DMS153 treated with DMSO at 0.1 percent for 48 hours (cell line): Measurements from ENCODE around the gene PTGIR.

ENCODE experiments used
- DNase-seq: peaks from one replicate; lab custom pipeline; 2025; ENCODE audit not compliant: unreplicated experiment; lab: John Stamatoyannopoulos, UW

PTGIR gene

DNA sequence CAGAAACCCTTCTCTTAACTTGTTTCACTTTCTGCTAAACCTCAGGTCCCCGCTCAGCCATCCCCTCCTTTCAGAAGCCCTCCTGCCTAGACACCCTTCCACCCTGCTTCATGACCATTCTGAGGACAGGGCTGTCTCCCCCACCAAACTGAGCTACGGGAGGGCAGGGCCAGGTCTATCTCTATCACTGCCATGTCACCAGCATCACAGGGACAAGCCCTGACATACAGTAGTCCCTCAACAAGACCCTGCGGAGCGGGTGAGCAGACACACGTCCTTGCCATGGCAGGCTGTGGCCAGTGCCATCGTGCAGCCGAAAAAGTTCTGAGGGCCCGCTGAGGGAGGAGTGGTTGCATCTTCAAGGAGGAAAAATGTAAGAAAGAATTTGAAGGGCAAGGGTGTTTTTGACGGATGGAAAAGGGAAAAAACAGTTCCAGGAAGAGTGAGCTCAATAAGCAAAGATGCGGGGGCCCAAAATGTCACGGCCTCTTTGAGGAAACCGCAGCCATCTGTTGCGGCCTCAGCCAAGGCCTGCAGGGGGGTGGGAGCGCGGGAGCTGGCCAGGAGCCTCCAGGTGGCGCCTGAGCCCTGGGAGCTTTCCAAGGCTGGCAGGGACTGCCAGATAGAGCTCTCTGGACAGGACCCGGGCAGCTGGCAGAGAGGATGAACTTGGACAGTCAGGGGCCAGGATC, 8.1 kb downstream of the PTGIR start:
- DNase-seq = peak; percentile 42

DNA sequence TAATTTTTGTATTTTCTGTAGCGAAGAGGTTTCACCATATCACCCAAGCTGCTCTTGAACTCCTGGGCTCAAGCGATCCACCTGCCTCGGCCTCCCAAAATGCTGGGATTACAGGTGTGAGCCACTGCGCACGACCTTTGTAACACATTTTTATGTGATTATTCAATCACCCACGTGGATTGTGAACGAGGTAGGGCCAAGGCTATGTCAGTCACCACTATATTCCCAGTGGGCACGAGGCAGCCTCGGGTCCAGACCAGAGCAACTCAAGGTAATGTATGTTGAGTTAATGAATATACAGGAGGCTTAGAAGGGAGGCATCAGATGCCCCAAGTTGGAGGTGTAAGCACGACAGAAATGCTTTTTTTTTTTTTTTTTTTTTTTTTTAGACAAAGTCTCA, 8.9 kb downstream of the PTGIR start:
- DNase-seq = no peak

DNA sequence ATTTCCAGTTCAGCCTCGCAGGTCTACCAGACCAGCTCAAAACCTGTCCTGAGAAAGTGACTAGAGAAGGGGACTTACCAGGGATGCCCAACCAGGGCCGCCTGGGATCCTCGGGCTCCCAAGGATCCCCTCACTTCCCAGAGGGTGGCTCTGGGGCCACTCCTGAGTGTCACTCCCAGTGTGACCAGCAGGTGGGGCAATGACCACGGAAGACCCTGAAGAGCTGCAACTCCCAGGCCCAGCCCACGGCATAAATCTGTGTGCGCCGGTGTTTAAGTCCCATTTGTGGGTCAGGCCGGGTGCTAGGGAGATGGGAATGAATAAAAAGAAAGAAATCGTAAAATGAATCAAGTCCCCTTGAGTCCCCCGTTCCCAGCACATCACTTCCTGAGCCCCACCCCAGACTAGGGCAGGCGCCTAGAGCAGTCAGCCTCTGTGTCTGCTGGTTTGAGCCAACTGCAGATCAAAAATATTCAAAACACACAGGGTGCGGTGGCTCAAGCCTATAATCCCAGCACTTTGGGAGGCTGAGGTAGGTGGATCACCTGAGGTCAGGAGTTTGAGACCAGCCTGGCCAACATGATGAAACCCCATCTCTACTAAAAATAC, 10.7 kb downstream of the PTGIR start:
- peak; percentile 69 for DNase-seq

DNA sequence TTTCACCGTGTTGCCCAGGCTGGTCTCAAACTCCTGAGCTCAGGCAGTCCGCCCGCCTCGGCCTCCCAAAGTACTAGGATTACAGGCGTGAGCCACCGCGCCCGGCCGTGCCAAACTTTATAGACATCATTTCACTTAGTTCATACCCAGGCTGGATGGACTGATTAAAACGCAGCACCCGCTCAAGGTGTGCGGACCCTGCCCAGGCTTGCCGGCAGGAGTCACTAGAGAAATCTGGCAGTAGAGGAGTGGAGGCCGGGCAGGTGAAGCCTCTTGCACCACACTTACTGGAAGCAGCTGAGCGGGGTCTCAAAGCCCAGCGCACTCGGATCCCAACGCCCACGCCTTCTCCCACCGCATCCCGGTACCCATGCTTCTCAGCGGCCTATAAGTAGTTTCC, 11.4 kb downstream of the PTGIR start:
- peak; percentile 29 for DNase-seq

DNA sequence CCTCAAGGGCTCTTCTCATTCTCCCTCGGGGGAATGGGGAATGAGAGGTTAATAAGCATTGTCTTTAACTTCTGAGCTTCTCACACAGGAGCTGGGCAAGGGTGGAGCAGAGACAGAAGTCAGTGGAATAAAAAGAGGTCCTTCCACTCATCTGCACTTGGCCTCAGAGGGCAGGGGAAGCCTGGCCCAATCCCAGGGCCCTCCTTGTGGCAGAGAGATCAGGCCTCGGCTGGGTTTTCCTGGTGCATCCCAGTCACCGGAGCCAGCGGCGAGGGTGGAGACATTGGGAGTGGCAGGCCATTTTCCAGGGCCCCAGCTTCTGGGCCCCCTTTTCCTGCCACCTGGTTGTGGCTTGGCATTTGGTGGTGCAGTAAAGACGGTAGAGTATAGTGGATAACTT, 13.1 kb downstream of the PTGIR start:
- DNase-seq = no peak

DNA sequence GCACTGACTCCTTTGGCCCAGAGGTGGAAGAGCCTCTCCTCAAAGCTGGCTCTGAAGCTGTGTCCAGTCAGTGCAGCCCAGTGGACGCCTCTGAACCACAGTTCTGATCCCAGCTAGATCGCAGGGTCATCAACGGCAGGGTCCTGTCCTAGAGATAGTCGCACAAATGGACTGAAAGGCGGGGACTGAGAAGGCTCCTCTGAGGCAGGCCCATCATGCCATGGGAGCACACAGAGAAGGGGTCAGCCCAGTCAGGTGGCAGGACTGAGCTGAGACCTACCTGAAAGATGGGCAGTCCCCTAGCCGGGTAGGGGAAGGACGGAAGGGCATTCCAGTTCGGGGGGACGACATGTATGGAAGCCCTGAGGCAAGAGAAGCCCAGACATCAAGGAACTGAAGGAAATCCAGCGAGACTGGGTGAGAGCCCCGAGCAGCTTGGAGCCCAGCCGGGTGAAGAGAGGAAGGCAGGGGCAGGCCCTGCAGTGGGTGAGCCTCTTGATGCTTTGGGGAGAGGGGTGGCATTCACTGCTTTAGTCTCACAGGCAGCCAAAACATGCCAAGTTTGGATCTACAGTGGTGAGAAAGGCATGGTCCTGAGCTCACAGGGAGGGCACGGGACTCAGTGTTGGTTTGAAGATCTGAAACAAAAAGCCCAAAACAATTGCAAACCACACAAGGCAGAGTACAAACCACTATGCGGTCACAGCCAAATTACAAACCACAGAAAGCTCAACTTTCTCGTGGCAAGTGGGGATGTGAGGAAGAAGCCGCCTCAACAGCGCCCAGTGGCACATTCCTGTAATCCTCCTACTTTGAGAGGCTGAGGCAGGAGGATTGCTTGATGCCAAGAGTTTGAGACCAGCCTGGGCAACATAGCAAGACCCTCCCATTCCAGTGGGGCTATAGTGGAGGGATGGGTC, 13.8 kb downstream of the PTGIR start:
- no peak for DNase-seq

DNA sequence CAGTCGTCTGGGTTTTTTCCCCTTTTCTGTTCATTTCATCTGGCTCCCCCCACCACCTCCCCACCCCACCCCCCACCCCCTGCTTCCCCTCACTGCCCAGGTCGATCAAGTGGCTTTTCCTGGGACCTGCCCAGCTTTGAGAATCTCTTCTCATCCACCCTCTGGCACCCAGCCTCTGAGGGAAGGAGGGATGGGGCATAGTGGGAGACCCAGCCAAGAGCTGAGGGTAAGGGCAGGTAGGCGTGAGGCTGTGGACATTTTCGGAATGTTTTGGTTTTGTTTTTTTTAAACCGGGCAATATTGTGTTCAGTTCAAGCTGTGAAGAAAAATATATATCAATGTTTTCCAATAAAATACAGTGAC, 14.5 kb downstream of the PTGIR start:
- DNase-seq = no peak

DNA sequence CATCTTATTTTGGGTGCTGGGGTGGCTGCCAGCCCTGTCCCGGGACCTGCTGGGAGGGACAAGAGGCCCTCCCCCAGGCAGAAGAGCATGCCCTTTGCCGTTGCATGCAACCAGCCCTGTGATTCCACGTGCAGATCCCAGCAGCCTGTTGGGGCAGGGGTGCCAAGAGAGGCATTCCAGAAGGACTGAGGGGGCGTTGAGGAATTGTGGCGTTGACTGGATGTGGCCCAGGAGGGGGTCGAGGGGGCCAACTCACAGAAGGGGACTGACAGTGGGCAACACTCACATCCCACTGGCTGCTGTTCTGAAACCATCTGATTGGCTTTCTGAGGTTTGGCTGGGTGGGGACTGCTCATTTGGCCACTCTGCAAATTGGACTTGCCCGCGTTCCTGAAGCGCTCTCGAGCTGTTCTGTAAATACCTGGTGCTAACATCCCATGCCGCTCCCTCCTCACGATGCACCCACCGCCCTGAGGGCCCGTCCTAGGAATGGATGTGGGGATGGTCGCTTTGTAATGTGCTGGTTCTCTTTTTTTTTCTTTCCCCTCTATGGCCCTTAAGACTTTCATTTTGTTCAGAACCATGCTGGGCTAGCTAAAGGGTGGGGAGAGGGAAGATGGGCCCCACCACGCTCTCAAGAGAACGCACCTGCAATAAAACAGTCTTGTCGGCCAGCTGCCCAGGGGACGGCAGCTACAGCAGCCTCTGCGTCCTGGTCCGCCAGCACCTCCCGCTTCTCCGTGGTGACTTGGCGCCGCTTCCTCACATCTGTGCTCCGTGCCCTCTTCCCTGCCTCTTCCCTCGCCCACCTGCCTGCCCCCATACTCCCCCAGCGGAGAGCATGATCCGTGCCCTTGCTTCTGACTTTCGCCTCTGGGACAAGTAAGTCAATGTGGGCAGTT, 15.1 kb downstream of the PTGIR start:
- no peak for DNase-seq

DNA sequence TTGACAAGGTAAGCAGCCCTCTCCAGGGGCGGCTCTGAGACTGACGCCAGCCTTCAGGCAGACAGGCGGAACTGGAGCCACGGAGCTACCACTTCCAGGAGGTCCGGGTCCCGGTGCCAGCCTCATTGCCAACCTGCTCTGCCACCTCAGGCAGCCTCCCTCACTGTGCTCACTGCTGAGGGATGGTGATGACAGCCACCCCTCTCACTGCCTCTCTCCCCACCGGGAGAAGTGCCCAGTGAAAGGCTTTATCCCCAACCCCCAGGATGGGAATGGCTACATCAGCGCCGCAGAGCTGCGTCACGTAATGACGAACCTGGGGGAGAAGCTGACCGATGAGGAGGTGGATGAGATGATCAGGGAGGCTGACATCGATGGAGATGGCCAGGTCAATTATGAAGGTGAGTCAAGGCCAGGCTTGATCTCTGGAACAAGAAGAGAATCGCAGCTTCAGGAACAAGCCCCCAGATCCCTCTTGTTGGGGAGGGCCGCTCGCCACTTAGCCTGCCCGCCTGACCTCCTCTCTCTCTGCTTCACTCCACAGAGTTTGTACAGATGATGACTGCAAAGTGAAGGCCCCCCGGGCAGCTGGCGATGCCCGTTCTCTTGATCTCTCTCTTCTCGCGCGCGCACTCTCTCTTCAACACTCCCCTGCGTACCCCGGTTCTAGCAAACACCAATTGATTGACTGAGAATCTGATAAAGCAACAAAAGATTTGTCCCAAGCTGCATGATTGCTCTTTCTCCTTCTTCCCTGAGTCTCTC, 16.1 kb downstream of the PTGIR start:
- DNase-seq = no peak

DNA sequence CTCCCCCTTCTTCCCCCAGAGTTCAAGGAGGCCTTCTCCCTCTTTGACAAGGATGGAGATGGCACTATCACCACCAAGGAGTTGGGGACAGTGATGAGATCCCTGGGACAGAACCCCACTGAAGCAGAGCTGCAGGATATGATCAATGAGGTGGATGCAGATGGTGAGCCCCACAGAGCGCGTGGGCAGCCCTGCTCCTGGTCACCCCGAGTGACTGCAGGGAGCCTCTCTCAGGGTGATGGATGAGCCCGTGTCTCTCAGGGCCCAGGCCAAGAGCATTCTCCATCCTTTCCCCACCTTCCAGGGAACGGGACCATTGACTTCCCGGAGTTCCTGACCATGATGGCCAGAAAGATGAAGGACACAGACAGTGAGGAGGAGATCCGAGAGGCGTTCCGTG, 16.7 kb downstream of the PTGIR start:
- DNase-seq = no peak

DNA sequence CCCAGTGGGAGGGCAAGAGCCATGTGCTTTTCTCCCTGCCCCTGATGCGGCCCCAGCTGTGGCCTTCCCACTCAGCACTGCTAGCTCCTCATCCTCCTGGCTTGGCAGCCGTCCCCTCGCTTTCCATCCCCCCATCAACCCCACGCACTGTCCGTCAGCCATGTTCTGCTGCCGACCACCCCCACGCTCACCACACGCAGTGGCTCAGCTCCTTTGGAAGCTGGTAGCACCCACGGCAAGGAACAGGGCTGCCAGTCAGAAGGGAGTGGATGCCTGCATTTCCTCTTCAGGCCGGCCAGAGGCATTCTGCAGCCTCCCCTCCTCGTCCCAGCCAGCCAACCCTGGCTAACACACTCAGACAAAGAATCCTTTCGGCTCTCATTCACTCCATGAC, 17.4 kb downstream of the PTGIR start:
- no peak for DNase-seq

DNA sequence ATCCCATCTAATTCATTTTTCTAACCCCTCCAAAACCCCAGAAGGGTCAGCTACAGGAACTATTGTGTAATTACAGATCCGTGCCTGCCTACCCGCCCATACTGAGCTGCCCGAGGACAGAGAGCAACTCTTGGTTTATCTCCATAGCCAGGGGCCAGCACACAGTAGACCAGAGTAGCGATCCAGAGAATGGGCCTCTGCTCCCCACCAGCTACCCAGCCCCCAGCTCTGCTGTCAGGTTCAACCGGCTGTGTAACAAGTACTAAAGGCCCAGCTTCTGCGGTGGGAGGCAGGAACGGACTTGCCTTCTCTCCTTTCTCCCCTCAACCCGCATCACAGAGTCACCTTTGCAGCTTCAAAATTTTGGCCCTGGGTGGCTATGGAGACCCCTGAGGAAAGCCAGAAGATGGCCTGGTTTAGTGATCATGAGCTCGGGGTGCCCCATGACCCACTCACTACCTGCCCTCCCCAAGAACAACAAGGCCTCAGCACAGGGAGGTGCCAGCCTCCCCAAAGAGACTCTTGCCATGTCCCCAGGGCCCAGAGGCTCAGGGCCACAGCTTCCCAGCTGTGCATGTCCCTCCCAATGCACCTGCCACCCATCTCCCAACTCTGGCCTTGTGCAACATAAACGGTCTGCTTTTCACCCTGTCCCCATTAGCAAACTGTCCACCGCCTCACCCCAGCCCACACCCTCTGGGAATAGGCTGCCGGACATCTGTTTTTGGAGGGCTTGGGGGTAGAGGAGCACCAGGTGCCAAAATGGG, 18.0 kb downstream of the PTGIR start:
- no peak for DNase-seq

DNA sequence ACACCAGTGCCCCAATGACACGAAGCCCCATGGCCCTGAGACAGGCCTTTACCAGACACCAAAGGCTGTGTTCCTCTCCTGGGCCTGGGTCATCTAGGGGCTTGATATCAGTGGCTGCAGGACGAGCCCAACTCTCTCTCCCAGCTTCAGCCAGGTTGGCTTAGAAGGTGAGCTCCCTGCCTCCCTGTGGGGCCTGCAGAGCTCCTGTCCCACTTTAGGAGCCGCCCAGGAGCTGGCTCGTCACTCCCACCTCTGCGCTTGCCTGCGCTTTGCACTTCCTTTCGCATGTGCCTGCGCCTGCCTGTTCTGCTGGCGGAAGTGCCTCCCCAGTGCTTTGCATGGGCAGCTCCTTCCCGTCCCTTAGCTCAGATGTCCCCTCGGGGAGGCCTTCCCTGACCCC, 18.9 kb downstream of the PTGIR start:
- no peak for DNase-seq

DNA sequence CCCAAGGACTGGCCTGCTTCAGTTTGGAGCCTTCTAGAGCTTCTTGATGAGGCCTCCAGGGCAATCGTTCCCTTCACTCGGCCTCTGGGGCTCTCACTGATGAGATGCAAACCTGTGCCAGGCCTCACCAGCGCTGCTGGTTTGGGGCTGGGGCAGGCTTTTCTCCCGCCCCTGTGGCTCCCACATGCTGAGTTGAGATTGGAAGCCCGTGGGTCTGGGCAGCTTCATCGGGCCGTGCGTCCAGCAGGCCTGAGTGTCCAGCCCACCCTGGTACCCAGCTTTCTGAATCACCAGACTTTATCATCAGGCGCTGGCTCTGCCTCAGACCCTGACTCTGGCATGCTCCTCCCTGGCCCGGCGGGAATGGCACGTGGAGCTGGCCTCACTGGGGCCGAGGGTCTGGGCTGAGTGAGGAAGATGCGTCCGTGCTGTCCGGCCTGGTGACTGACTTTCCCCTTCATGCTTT, 19.5 kb downstream of the PTGIR start:
- no peak for DNase-seq

DNA sequence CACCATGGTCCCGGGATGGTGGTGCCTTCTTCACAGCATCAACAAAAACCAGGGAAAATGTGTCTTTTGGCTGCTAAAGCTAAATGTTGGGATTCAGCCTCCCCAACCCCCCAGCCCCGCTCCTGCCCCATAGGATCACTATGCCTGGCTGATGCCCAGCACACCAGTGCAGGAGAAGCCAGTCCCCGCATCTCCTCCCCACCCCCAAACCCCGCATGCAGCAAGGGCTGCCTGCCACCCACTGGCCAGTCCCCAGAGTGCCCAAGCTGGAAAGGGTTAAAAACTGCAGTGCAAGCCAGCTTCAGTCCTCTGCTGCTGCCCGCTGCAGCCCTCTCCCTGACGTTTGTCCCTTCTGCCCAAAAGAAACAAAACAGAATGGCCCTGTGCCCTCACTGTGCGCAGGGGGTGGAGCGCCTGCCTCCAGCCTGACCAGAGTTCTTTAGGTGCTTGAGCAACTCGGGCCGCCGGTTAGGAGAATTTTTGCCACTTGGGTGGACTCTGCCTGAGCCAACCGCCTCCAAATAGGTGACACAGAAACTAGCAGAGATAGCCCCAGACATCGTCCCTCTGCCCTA, 20.0 kb downstream of the PTGIR start:
- DNase-seq = no peak

DNA sequence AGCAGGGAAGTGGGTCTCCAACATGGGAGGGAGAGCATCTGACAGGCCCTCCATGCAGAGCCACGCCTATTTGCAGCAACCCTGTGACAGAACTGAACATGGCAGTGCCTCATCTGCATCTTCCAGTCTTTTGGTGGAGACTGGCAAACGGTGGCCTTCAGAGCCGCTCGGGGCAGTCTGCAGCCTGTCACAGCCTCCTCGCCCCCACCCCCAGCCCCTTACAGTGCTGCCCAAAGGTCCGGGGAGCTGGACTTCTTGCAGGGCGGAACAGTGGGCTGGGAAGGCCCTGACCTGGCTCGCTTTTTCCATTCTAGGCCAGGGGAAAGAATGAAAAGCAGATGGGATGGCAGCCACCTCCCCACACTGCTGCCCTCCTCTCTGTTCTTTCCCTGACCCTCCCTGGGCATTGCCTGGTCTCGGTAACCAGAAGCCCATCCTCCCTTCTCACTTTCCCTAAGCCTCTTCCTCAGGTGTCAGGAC, 21.1 kb downstream of the PTGIR start:
- DNase-seq = no peak

DNA sequence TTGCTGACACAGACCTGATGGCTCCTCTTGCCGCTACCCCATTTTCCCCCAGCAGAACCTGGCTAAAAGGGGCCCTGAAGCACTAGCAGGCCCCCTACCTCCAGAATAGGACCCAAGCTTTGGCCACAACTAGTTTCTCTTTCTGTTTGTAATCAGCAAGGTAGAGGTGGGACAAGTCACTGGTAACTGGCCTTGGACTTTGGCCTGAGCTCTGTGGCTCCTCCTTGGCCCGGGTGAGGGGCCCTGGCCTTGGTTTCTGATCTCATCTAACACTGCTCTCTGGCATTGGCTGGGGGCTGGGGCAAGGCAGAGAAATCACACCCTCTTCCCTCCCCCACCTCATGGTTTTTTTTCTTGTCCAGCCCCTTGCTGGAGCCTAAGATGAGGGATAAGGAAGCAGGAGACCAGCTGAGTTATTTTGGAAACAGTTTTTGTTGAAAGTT, 21.7 kb downstream of the PTGIR start:
- DNase-seq = no peak

DNA sequence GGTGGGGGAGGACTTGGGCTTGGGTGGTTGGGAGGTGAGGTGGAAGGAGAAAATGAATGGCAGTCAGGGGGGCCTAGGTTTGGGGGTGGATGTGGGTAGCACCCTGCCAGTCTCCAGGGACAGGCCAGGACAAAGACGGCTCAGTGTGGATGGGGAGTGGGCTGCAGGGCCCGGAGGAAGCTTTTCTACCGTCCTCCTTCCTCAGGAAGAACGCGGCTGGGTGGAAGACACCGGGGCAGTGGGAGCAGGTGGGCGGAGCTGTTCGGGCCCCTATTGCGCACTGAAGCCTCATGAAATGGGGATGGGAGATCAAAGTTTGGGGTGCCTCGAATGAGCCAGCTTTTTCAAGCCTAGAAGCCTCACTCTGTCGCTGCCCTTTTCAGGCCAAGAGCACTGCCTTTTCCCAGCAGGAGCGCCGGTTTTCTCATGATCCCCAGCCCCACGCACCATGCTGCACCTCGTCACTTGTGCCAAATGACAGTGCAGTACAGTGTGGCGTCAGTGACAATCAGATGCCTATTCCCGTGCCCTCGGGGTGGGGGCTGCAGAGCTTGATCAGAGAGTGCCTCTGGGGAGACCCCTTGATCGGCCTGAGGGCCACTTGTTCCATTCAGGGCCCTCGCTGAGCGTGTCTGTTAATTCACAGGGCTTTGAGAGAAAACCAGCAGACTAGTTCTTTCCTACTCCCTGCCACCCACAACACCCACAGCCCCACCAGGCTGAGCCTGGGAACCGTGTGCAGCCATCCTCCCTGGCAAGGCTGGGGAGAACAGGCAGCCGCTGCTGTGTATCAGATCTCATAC, 22.3 kb downstream of the PTGIR start:
- no peak for DNase-seq
